Calu3 (cell line): ENCODE measurements around the gene R3HDM1. TPM values are rescaled to one million over a fixed set of nuclear protein-coding genes. Genes with fewer than 3 reads are reported as not detected.
"Not testable (repeated sequence)": the region's sequence is repeated elsewhere in the genome, so short reads cannot be mapped to it uniquely, and the experiment has no call there.

Experiments used
- BruUV-seq: library from RNA; stranded (reverse); fragments of 400-500 nt; replicated peaks from 2 replicates; lab custom pipeline; 2021; lab: Mats Ljungman, UMichigan
- CTCF ChIA-PET: fragments of 300-600 bp; sonication (Branson Sonifier 250); formaldehyde crosslinking; loops from one replicate; lab custom pipeline; 2022; ENCODE audit warnings: antibody characterized with exemption; lab: Charles Lee
- DNase-seq: peaks from one replicate; pipeline ENCODE4 v3.0.0; 2022
- H3K27ac Mint-ChIP-seq: one replicate; pipeline ENCODE4 v1.8.0; 2022; ENCODE audit warnings: mixed read lengths; ENCODE audit not compliant: unreplicated experiment
- H3K27me3 Mint-ChIP-seq: one replicate; pipeline ENCODE4 v1.8.0; 2022; ENCODE audit warnings: mixed read lengths; ENCODE audit not compliant: unreplicated experiment
- H3K36me3 Mint-ChIP-seq: one replicate; pipeline ENCODE4 v1.8.0; 2022; ENCODE audit warnings: mild to moderate bottlenecking, moderate library complexity, mixed read lengths; ENCODE audit not compliant: insufficient read depth, unreplicated experiment
- H3K4me1 Mint-ChIP-seq: one replicate; pipeline ENCODE4 v1.8.0; 2022; ENCODE audit warnings: mild to moderate bottlenecking, low read depth, mixed read lengths; ENCODE audit not compliant: unreplicated experiment
- H3K4me3 Mint-ChIP-seq: one replicate; pipeline ENCODE4 v1.8.0; 2022; ENCODE audit warnings: mild to moderate bottlenecking, low read depth, moderate library complexity, mixed read lengths; ENCODE audit not compliant: unreplicated experiment
- H3K9me3 Mint-ChIP-seq: one replicate; pipeline ENCODE4 v1.8.0; 2022; ENCODE audit warnings: low read depth, mixed read lengths; ENCODE audit not compliant: unreplicated experiment
- CTCF ChIP-seq: fragments of 200-600 bp; IDR thresholded peaks from one replicate; pipeline ENCODE4 v1.8.0; 2022; ENCODE audit warnings: antibody characterized with exemption; ENCODE audit not compliant: unreplicated experiment
- intact Hi-C: fragments of 100-400 bp; cut with micrococcal nuclease; formaldehyde crosslinking; loops from one replicate; pipeline ENCODE4 v1.10.0; 2022; ENCODE audit not compliant: unreplicated experiment
- total RNA-seq: library from RNA; stranded (reverse); gene quantifications from 2 replicates; pipeline ENCODE4 v1.2.3, GENCODE V29; 2022

Gene R3HDM1
- total RNA-seq, 1 experiment from 2014 or later: 46.1 TPM

GRCh38 chr2:135525786-135526185, 5.5 kb upstream of the R3HDM1 start:
- peaks cover 5% of the 10 kb centered on the region for H3K36me3 Mint-ChIP-seq
- BruUV-seq: no TSS peak
- H3K27ac Mint-ChIP-seq: no peak overlapping the region
- no peaks in the 10 kb centered on the region for H3K27me3 Mint-ChIP-seq
- TF ChIP-seq CTCF: no peak
- H3K4me1 Mint-ChIP-seq: peaks cover 11% of the 10 kb centered on the region
- DNase-seq: no peak
- intact Hi-C loops: no loop called here
- no peaks in the 10 kb centered on the region for H3K9me3 Mint-ChIP-seq
- CTCF ChIA-PET: interaction anchor here (0.6 kb wide), 1 partner anchor 53 kb away, joined by 3 read pairs; no protein-coding TSS in a partner anchor
- no peak overlapping the region for H3K4me3 Mint-ChIP-seq

DNA sequence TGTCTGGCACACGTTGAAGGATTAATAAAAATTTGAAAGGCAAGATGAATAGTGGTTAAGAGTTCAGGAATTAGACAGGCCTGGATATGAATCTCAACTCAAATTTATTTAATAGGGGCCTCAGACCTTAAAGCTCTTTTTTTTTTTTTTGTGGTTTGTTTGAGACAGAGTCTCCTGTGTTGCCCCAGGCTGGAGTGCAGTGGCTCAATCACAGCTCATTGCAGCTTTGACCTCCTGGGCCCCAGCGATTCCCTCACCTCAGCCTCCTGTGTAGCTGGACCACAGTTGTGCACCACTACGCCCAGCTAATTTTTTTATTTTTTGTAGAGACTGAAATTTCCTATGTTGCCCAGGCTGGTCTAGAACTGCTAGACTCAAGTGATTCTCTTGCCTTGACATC, 3.3 kb upstream of the R3HDM1 start:
- no peak overlapping the region for H3K27ac Mint-ChIP-seq
- H3K4me3 Mint-ChIP-seq: no peak overlapping the region
- BruUV-seq: no TSS peak
- TF ChIP-seq CTCF: no peak
- H3K36me3 Mint-ChIP-seq: peaks cover 5% of the 10 kb centered on the region
- H3K27me3 Mint-ChIP-seq: no peaks in the 10 kb centered on the region
- intact Hi-C loops: no loop called here
- no peaks in the 10 kb centered on the region for H3K9me3 Mint-ChIP-seq
- CTCF ChIA-PET: no interaction called here
- no peak for DNase-seq
- H3K4me1 Mint-ChIP-seq: no peaks in the 10 kb centered on the region

- CTCF ChIA-PET: interaction anchor here (0.7 to 1.5 kb wide), 5 partner anchors 8 to 1748 kb away, joined by 3 to 9 read pairs (median 3); no protein-coding TSS in a partner anchor
- H3K27me3 Mint-ChIP-seq: no peaks in the 10 kb centered on the region
- no peaks in the 10 kb centered on the region for H3K4me1 Mint-ChIP-seq
- H3K9me3 Mint-ChIP-seq: no peaks in the 10 kb centered on the region
- H3K27ac Mint-ChIP-seq: peak within 1 kb of the TSS; percentile 63
- intact Hi-C loops: loop anchor here (2.0 kb wide), 1 partner anchor 56 kb away; no protein-coding TSS in a partner anchor
- DNase-seq: peak; percentile 94
- H3K4me3 Mint-ChIP-seq: no peak within 1 kb of the TSS
- no peak for TF ChIP-seq CTCF
- BruUV-seq: TSS peak; percentile 65
- H3K36me3 Mint-ChIP-seq: peaks cover 5% of the 10 kb centered on the region
These were observed 712 bp upstream of the R3HDM1 start, which contains the start of gene ZRANB3 for GRCh38 chr2:135530313-135531230. Gene ZRANB3 (minus strand): TSS chr2:135531218.

DNA sequence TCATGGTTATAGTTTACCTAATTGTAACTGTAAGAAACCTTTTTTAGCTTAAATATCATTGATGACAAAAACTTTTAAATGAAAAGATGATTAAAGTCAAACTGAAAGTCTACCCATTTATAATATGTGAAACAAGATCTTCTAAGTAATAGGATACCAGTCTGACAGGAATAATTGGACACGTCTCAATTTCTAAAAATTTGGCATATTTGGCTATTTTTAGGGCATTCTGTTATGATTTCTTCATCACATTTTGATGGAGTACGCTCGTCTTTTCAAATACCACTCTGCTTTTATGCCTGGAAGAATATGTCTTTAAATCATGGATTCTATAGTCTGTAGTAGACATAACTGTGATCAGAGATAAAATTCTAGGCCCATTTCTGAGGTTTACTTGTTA, 1.3 kb downstream of the R3HDM1 start:
- no peak for DNase-seq
- TF ChIP-seq CTCF: no peak
- CTCF ChIA-PET: interaction anchor here (0.7 kb wide), 1 partner anchor 17 kb away, joined by 3 read pairs; no protein-coding TSS in a partner anchor
- Mint-ChIP-seq H3K27ac (peak overlapping the region; percentile 63), H3K4me3 (no peak overlapping the region), H3K9me3 (no peaks in the 10 kb centered on the region), H3K36me3 (no peaks in the 10 kb centered on the region), H3K4me1 (no peaks in the 10 kb centered on the region), H3K27me3 (no peaks in the 10 kb centered on the region)
- intact Hi-C loops: no loop called here
- BruUV-seq: TSS peak; percentile 33

DNA sequence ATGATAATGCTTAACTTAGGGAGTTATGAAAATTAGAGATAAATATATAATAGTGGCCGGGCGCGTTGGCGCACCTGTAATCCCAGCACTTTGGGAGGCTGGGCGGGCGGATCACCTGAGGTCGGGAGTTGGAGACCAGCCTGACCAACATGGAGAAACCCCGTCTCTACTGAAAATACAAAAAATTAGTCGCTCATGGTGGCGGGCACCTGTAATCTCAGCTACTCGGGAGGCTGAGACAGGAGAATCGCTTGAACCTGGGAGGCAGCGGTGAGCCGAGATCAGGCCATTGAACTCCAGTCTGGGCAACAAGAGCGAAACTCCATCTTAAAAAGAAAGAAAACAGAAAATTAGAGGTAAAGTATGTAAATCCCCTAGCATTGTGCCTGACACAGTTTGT, 2.3 kb downstream of the R3HDM1 start:
- BruUV-seq, H3K4me1 Mint-ChIP-seq, CTCF ChIA-PET, H3K27me3 Mint-ChIP-seq, intact Hi-C loops, H3K9me3 Mint-ChIP-seq, H3K36me3 Mint-ChIP-seq, H3K4me3 Mint-ChIP-seq, H3K27ac Mint-ChIP-seq, DNase-seq: not testable (repeated sequence)
